ENCODE results near the gene HCST. TPM values are rescaled to one million over a fixed set of nuclear protein-coding genes. Genes with fewer than 3 reads are reported as not detected.
A peak's percentile ranks its signal among the peaks of the same experiment; 100 is the strongest.

HCST gene
- total RNA-seq, 2 donors from 2014 or later: 56.1 to 71.9 TPM

DNA sequence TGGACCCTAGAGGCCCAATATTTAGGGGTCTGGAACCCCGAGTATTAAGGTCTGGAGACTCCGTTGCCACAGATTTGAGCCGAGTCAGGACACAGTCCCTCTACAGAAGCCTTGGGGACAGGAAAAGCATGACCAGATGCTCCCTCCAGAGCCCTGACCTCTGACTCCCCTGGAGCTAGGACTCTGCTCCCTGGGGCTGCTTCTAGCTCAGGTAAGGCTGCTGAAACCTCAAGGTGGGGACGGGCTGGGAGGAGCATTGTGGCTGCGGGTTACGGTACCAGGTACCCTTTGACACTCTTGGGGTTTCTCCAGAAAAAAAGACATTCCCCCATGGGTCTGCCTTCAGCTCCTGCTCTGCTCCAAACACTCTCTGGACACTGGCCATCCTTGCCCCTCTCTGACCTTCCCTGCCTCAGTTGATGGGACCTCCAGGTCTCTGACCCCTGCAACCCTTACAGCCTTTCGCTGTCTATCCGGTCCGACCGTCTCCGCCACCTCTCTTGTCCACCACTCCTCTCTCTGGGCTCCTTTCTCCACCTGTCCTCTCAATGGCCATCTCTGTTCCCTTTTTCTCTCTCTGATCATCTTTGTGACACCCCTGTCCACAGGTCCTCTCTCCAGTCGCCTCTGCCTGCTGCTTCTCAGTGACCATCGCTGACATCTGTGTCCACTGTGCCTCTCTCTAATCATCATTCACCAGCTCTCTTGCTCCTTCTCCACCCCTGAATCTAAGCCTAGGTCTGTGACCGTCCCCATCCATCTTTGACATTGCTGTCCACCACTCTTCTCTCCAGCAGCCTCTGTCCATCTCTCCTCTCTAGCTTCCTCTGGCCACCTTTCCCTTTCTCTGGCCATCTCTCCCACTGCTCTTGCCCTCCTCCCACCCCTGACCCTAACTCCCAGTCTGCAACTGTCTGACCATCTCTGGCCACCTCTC, 35.3 kb downstream of the HCST start:
- H3K36me3 Mint-ChIP-seq (ENCODE audit: insufficient read depth in 2 of 2): no peaks in the 10 kb centered on the region
- ATAC-seq (replicated peaks in 1 of 2): no peak
- peak overlapping the region; percentile 6 for H3K27ac Mint-ChIP-seq
- peaks cover 29% of the 10 kb centered on the region for H3K4me1 Mint-ChIP-seq (ENCODE audit: low read depth)
- peak overlapping the region; percentile 77 to 85 for H3K4me3 Mint-ChIP-seq
- DNase-seq: no peak
- H3K27me3 Mint-ChIP-seq (ENCODE audit: low read depth): no peaks in the 10 kb centered on the region
- H3K9me3 Mint-ChIP-seq: no peaks in the 10 kb centered on the region

- Mint-ChIP-seq H3K27ac (peak overlapping the region; percentile 15), H3K4me3 (peak overlapping the region; percentile 77 to 85), H3K9me3 (no peaks in the 10 kb centered on the region), H3K36me3 (ENCODE audit: insufficient read depth in 2 of 2) (no peaks in the 10 kb centered on the region), H3K27me3 (ENCODE audit: low read depth) (no peaks in the 10 kb centered on the region), H3K4me1 (ENCODE audit: low read depth) (peaks cover 29% of the 10 kb centered on the region)
- ATAC-seq (replicated peaks in 1 of 2) (no peak), DNase-seq (no peak)
Observed at GRCh38 chr19:35938282-35939224, 36.2 kb downstream of the HCST start.

DNA sequence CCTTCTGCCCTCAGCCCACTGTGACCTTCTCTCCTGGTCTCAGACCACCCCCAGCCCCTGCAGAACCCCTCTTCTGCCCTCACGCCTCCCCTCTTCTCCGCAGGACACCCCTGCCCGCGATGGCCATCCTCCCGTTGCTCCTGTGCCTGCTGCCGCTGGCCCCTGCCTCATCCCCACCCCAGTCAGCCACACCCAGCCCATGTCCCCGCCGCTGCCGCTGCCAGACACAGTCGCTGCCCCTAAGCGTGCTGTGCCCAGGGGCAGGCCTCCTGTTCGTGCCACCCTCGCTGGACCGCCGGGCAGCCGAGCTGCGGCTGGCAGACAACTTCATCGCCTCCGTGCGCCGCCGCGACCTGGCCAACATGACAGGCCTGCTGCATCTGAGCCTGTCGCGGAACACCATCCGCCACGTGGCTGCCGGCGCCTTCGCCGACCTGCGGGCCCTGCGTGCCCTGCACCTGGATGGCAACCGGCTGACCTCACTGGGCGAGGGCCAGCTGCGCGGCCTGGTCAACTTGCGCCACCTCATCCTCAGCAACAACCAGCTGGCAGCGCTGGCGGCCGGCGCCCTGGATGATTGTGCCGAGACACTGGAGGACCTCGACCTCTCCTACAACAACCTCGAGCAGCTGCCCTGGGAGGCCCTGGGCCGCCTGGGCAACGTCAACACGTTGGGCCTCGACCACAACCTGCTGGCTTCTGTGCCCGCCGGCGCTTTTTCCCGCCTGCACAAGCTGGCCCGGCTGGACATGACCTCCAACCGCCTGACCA, 37.2 kb downstream of the HCST start:
- DNase-seq (no peak), ATAC-seq (replicated peaks in 1 of 2) (no peak)
- Mint-ChIP-seq H3K9me3 (no peaks in the 10 kb centered on the region), H3K4me3 (no peak overlapping the region), H3K27ac (no peak overlapping the region), H3K4me1 (ENCODE audit: low read depth) (peaks cover 29% of the 10 kb centered on the region), H3K27me3 (ENCODE audit: low read depth) (no peaks in the 10 kb centered on the region), H3K36me3 (ENCODE audit: insufficient read depth in 2 of 2) (no peaks in the 10 kb centered on the region)

DNA sequence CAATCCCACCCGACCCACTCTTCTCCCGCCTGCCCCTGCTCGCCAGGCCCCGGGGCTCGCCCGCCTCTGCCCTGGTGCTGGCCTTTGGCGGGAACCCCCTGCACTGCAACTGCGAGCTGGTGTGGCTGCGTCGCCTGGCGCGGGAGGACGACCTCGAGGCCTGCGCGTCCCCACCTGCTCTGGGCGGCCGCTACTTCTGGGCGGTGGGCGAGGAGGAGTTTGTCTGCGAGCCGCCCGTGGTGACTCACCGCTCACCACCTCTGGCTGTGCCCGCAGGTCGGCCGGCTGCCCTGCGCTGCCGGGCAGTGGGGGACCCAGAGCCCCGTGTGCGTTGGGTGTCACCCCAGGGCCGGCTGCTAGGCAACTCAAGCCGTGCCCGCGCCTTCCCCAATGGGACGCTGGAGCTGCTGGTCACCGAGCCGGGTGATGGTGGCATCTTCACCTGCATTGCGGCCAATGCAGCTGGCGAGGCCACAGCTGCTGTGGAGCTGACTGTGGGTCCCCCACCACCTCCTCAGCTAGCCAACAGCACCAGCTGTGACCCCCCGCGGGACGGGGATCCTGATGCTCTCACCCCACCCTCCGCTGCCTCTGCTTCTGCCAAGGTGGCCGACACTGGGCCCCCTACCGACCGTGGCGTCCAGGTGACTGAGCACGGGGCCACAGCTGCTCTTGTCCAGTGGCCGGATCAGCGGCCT, 37.9 kb downstream of the HCST start:
- no peak overlapping the region for H3K4me3 Mint-ChIP-seq
- peaks cover 29% of the 10 kb centered on the region for H3K4me1 Mint-ChIP-seq (ENCODE audit: low read depth)
- H3K27me3 Mint-ChIP-seq (ENCODE audit: low read depth): no peaks in the 10 kb centered on the region
- no peak overlapping the region for H3K27ac Mint-ChIP-seq
- H3K9me3 Mint-ChIP-seq: no peaks in the 10 kb centered on the region
- DNase-seq (no peak), ATAC-seq (replicated peaks in 1 of 2) (no peak)
- no peaks in the 10 kb centered on the region for H3K36me3 Mint-ChIP-seq (ENCODE audit: insufficient read depth in 2 of 2)

- Mint-ChIP-seq H3K4me3 (no peak overlapping the region), H3K4me1 (ENCODE audit: low read depth) (peaks cover 27% of the 10 kb centered on the region), H3K27me3 (ENCODE audit: low read depth) (no peaks in the 10 kb centered on the region), H3K27ac (no peak overlapping the region), H3K36me3 (ENCODE audit: insufficient read depth in 2 of 2) (no peaks in the 10 kb centered on the region), H3K9me3 (no peaks in the 10 kb centered on the region)
- ATAC-seq (replicated peaks in 1 of 2): no peak
- DNase-seq: no peak
Observed at GRCh38 chr19:35940839-35941238, 38.5 kb downstream of the HCST start.

DNA sequence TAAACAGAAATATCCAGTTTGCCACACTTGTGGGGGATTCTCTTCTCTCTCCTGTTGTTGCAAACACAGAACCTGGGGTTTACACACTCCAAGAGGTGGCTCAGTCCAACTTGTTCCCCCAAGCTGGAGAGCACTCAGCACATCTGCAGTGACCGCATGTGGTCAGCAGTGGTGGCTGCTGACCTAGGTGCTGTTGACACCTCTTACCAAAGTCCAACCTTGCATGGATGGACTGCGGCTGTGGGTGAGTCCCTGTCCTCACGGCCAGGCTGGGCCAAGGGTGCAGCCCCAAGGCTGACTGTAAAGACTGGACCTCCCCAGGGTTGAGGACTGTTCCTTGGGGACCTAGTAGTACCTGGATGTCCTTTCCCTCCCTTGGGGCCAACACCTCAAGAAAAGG, 39.9 kb downstream of the HCST start:
- Mint-ChIP-seq H3K4me1 (ENCODE audit: low read depth) (peaks cover 20% of the 10 kb centered on the region), H3K4me3 (no peak overlapping the region), H3K27ac (no peak overlapping the region), H3K9me3 (no peaks in the 10 kb centered on the region), H3K36me3 (ENCODE audit: insufficient read depth in 2 of 2) (no peaks in the 10 kb centered on the region), H3K27me3 (ENCODE audit: low read depth) (no peaks in the 10 kb centered on the region)
- ATAC-seq (replicated peaks in 1 of 2) (no peak), DNase-seq (no peak)

DNA sequence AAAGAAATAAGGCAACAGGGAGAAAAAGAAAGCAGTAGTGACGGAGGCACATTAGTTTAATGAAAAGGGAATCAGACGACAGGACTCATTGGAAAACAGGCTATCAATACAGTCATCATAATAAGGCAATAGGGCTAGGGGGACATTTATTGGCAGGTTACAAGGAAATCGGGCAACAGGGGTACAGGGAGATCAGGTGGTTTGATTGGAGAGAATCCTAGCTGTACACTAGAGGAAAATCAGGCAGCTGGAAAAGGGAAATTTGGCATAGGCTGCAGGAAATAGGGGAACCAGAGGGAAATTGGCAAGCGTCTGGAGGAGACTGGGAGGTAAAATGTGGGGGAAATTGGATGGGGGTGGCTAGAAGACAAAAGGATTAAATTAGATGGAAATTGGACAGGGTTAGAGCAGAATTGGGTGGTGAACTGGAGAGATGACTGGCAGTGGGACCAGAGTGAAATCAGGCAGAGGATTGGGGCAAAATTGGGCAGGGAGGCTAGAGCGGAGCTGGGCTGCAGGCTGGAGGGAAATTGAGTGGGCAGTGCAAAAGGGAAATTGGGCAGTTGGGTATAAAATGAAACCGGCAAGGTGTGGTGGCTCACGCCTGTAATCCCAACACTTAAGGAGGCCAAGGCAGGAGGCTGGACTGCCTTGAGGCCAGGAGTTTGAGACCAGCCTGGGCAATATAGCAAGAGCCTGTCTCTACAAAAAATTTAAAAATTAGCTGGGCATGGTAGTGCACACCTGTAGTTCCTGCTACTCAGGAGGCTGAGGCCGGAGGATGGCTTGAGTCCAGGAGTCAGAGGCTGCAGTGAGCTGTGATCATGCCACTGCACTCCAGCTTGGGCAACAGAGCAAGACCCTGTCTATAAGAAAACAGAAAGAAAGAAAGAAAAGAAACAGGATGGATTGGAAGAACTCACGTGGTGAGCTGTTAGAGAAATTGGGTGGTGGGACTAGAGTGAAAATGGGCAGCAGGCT, 41.3 kb downstream of the HCST start:
- H3K27me3 Mint-ChIP-seq (ENCODE audit: low read depth): no peaks in the 10 kb centered on the region
- H3K36me3 Mint-ChIP-seq (ENCODE audit: insufficient read depth in 2 of 2): no peaks in the 10 kb centered on the region
- H3K4me1 Mint-ChIP-seq (ENCODE audit: low read depth): peaks cover 6% of the 10 kb centered on the region
- ATAC-seq (replicated peaks in 1 of 2) (no peak), DNase-seq (no peak)
- H3K9me3 Mint-ChIP-seq: no peaks in the 10 kb centered on the region
- H3K27ac Mint-ChIP-seq: no peak overlapping the region
- no peak overlapping the region for H3K4me3 Mint-ChIP-seq

DNA sequence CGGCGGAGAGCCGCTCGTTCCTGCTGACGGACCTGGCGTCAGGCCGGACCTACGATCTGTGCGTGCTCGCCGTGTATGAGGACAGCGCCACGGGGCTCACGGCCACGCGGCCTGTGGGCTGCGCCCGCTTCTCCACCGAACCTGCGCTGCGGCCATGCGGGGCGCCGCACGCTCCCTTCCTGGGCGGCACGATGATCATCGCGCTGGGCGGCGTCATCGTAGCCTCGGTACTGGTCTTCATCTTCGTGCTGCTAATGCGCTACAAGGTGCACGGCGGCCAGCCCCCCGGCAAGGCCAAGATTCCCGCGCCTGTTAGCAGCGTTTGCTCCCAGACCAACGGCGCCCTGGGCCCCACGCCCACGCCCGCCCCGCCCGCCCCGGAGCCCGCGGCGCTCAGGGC, 42.2 kb downstream of the HCST start:
- DNase-seq (no peak), ATAC-seq (replicated peaks in 1 of 2) (no peak)
- Mint-ChIP-seq H3K27me3 (ENCODE audit: low read depth) (no peaks in the 10 kb centered on the region), H3K36me3 (ENCODE audit: insufficient read depth in 2 of 2) (no peaks in the 10 kb centered on the region), H3K4me1 (ENCODE audit: low read depth) (no peaks in the 10 kb centered on the region), H3K9me3 (no peaks in the 10 kb centered on the region), H3K27ac (no peak overlapping the region), H3K4me3 (no peak overlapping the region)

GRCh38 chr19:35945121-35945790, 42.9 kb downstream of the HCST start:
- H3K4me1 Mint-ChIP-seq (ENCODE audit: low read depth): no peaks in the 10 kb centered on the region
- ATAC-seq (replicated peaks in 1 of 2): no peak
- no peak for DNase-seq
- H3K9me3 Mint-ChIP-seq: no peaks in the 10 kb centered on the region
- no peak overlapping the region for H3K27ac Mint-ChIP-seq
- no peak overlapping the region for H3K4me3 Mint-ChIP-seq
- H3K36me3 Mint-ChIP-seq (ENCODE audit: insufficient read depth in 2 of 2): no peaks in the 10 kb centered on the region
- H3K27me3 Mint-ChIP-seq (ENCODE audit: low read depth): no peaks in the 10 kb centered on the region

GRCh38 chr19:35946203-35946602, 43.9 kb downstream of the HCST start:
- H3K27me3 Mint-ChIP-seq (ENCODE audit: low read depth): no peaks in the 10 kb centered on the region
- H3K36me3 Mint-ChIP-seq (ENCODE audit: insufficient read depth in 2 of 2): no peaks in the 10 kb centered on the region
- no peaks in the 10 kb centered on the region for H3K9me3 Mint-ChIP-seq
- no peak overlapping the region for H3K4me3 Mint-ChIP-seq
- ATAC-seq (replicated peaks in 1 of 2) (no peak), DNase-seq (no peak)
- peaks cover 6% of the 10 kb centered on the region for H3K4me1 Mint-ChIP-seq (ENCODE audit: low read depth)
- peak overlapping the region; percentile 34 for H3K27ac Mint-ChIP-seq

GRCh38 chr19:35949131-35949530, 46.8 kb downstream of the HCST start:
- Mint-ChIP-seq H3K27me3 (ENCODE audit: low read depth) (no peaks in the 10 kb centered on the region), H3K36me3 (ENCODE audit: insufficient read depth in 2 of 2) (no peaks in the 10 kb centered on the region), H3K9me3 (no peaks in the 10 kb centered on the region), H3K4me1 (ENCODE audit: low read depth) (peaks cover 24% of the 10 kb centered on the region), H3K27ac (no peak overlapping the region), H3K4me3 (no peak overlapping the region)
- ATAC-seq (replicated peaks in 1 of 2): no peak
- DNase-seq: no peak
